Measurements from ENCODE around the gene B3GNT5.

The B3GNT5 gene

DNA sequence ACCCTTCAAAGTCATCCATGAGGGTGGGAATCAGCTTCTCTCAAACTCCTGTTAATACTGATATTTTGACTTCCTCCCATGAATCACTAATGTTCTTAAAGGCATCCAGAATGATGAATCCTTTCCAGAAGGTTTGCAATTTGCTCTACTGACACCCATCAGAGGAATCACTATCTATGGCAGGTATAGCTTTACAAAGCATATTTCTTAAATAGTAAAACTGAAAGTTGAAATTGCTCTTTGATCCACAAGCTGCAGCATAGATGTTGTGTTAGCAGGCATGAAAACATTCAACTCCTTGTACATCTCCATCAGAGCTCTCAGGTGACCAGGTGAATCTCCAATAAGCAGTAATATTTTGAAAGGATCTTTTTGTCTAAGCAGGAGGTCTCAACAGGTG lies 66.3 kb downstream of the B3GNT5 start:
- no peak for TF ChIP-seq TCF12 (IDR thresholded peaks at IDR 0.05; ENCODE audit: low read depth)
- no peak for TF ChIP-seq NFIC (IDR thresholded peaks at IDR 0.05)
- no peak for TF ChIP-seq USF1 (IDR thresholded peaks at IDR 0.05)
- TF ChIP-seq TAF1 (IDR thresholded peaks at IDR 0.05; ENCODE audit: low read depth), result no peak
- no peak for TF ChIP-seq CEBPB (IDR thresholded peaks at IDR 0.05)
- TF ChIP-seq EP300 (IDR thresholded peaks at IDR 0.05; ENCODE audit: borderline replicate concordance), result no peak
- TF ChIP-seq FOXM1 (IDR thresholded peaks at IDR 0.05; ENCODE audit: borderline replicate concordance, low read depth), result no peak
- TF ChIP-seq, protein P1, sequence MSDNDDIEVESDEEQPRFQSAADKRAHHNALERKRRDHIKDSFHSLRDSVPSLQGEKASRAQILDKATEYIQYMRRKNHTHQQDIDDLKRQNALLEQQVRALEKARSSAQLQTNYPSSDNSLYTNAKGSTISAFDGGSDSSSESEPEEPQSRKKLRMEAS (IDR thresholded peaks at IDR 0.05), result no peak
- no peak for TF ChIP-seq YY1 (IDR thresholded peaks at IDR 0.05; ENCODE audit: low read depth)
- no peak for TF ChIP-seq CREB1 (IDR thresholded peaks at IDR 0.05; ENCODE audit: low read depth)
- TF ChIP-seq ZBTB7A (IDR thresholded peaks at IDR 0.05; ENCODE audit: low read depth), result no peak
- no peak for TF ChIP-seq EGR1 (IDR thresholded peaks at IDR 0.05)
- no peak for TF ChIP-seq TEAD4 (IDR thresholded peaks at IDR 0.05)
- TF ChIP-seq REST (IDR thresholded peaks at IDR 0.05; ENCODE audit: low read depth), result no peak
- TF ChIP-seq RAD21 (IDR thresholded peaks at IDR 0.05; ENCODE audit: low read depth), result no peak

Data from Ishikawa (cell line).